HCT116 (cell line): ENCODE measurements around the gene SERPINB8. TPM values are rescaled to one million over a fixed set of nuclear protein-coding genes. Genes with fewer than 3 reads are reported as not detected.

ENCODE experiments used
- total RNA-seq: library from RNA; stranded (reverse); gene quantifications from one replicate; pipeline ENCODE4 v1.2.1, GENCODE V29; 2021; ENCODE audit not compliant: unreplicated experiment

Gene SERPINB8
- total RNA-seq, 1 experiment from 2014 or later: 5.9 TPM

Other genes with a start within 250 kb of the SERPINB8 start
- gene SERPINB7, start 194.7 kb upstream of the SERPINB8 start, total RNA-seq: not detected
- gene SERPINB2, start 82.4 kb upstream of the SERPINB8 start, total RNA-seq: not detected
- gene SERPINB10, start 62.1 kb upstream of the SERPINB8 start, total RNA-seq: not detected
- 5.3 TPM for gene HMSD, start 20.8 kb upstream of the SERPINB8 start, total RNA-seq
- not detected for gene LINC00305, start 179.0 kb downstream of the SERPINB8 start, total RNA-seq